HG03571 (cell line): ENCODE data around the gene CLOCK.
A peak's percentile ranks its signal among the peaks of the same experiment; 100 is the strongest.
"Not testable (repeated sequence)": the region's sequence is repeated elsewhere in the genome, so short reads cannot be mapped to it uniquely, and the experiment has no call there.

Experiments used
- ATAC-seq: cut with Tn5 transposase; IDR thresholded peaks from one replicate; pipeline ENCODE4 v1.9.1; 2021; ENCODE audit not compliant: unreplicated experiment

The CLOCK gene, protein sequence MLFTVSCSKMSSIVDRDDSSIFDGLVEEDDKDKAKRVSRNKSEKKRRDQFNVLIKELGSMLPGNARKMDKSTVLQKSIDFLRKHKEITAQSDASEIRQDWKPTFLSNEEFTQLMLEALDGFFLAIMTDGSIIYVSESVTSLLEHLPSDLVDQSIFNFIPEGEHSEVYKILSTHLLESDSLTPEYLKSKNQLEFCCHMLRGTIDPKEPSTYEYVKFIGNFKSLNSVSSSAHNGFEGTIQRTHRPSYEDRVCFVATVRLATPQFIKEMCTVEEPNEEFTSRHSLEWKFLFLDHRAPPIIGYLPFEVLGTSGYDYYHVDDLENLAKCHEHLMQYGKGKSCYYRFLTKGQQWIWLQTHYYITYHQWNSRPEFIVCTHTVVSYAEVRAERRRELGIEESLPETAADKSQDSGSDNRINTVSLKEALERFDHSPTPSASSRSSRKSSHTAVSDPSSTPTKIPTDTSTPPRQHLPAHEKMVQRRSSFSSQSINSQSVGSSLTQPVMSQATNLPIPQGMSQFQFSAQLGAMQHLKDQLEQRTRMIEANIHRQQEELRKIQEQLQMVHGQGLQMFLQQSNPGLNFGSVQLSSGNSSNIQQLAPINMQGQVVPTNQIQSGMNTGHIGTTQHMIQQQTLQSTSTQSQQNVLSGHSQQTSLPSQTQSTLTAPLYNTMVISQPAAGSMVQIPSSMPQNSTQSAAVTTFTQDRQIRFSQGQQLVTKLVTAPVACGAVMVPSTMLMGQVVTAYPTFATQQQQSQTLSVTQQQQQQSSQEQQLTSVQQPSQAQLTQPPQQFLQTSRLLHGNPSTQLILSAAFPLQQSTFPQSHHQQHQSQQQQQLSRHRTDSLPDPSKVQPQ

DNA sequence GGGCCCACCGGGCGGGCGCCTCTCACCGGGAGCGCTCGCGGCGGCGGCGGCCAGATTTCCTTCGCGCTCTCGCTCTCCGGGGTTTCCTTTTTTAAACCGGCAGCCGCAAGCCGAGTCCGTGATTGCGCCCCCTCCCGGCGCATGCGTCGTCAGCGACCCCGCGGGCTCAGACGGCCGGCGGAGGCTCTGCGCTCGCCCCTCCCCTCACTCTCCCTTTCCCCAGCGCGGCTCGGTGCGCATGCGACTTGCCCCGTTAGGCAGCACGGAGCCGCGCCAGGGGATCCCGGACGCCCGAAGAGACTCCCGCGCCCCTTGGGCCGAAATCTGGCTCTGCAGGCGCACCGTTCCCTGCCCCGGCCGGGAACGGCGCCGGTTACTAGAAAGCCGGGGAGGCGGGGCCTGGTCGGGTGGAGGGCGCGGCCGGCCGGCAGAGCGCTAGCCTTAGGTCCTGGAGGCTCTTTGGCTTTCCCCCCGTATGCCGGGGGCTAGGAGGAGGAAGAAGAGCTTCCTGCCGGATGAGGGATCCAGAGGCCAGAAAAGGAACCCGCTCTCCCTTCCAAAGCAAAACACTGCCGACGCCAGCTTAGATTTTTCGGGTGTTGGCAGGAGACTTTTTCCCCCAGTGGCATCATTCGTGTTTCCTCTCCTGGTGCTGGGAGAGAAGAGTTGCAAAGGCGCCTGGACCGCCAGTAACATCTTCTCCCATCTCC, at the start of gene CLOCK:
CLOCK (minus strand) TSS at position 154 of the 710 bp plus-strand sequence. CDS start 64,124 bp downstream, outside the sequence.
- peak; percentile 70 for ATAC-seq

DNA sequence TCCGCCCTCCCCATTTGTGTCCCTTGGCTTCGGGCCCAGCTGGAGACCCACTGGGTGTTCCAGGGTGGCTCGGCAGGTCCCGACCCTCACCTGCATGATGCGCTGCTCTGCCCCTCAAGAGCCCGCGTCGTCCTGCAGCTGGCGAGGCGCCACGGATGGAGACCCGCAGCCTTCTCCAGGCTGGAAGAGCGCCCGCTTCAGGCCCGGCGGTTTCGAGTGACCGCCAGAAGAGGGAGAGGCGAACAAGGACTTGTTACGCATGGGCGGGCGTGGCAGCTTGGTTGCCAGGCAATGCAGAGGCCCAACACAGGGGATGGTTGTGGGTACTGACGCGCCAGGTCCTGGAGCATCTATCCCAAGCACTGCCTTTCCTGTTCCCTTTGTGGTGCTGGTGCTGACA, 45.3 kb upstream of the CLOCK start, which contains the start of gene PDCL2:
PDCL2 (minus strand) TSS at position 232 of the 400 bp plus-strand sequence; CDS start at position 96, 136 bp downstream.
- no peak for ATAC-seq

DNA sequence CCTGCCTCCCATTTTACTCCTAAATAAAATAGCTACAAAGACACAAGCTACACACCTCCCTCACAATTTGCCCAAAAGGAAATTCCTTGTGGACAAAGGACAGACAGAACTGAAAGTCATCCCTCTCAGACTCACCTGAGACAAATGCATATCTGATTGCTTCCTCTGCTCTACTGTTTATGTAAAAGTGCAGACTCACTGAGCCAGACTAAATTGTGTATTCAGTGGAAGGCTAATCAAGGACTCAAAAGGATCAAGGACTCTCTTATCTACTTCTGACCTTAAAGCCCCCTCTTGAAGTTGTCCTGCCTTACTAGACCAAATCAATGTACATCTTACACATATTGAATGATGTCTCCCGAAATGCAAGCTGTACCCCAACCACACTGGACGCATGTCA, 41.5 kb upstream of the CLOCK start:
- ATAC-seq = no peak

DNA sequence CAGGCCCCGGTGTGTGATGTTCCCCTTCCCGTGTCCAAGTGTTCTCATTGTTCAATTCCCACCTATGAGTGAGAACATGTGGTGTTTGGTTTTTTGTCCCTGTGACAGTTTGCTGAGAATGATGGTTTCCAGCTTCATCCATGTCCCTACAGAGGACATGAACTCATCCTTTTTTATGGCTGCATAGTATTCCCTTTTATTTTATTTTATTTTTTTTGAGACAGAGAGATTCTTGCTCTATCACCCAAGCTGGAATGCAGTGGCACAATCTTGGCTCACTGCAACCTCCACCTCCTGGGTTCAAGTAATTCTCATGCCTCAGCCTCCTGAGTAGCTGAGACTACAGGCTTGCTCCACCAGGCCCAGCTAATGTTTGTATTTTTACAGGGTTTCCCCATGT, 36.1 kb upstream of the CLOCK start:
- ATAC-seq = not testable (repeated sequence)

DNA sequence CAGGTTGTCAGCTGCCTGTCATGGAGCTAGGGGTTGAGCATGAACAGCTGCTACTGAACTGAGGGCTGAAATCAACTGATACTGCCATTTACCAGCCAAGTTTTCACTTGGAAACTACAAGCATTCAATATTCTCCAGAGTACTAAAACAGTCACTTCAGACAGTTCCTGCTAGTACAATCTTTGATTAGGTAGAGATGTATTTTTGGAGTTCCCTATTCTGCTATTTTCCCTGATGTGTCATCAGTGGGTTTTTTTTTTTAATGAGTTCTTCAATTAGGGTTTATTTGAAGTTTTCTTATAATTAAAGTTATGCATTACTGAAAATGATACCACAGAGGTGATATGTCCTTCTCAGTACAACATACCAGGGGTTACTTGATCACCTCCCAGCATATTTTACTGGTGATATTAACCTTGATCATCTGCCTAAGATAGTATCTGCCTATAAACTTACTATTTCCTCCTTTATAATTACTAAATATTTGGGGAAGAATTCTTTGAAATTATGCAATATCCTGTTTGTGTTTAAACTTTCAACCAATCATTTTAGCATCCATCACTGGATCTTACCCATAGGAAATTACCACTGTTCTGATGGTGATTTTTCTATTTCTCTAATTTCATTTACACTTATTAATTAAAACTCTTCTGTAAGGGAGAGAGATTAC, 31.8 kb upstream of the CLOCK start:
- no peak for ATAC-seq

DNA sequence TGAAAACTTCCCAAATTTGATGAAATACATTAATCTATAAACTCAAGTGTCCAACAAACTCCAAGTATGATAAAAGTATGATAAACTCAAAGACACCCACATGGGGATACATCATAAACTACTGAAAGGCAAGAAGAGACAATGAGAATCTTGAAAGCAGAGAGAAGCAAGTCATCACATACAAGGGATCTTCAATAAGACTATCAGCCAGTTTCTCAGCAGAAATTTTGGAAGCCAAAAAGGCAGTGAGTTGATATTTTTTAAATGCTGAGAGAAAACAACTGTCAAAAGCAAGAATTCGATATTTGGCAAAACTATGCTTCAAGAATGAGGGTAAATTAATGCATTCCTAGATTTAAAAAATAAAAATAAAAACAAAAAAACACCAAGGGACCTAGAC, 28.8 kb upstream of the CLOCK start:
- no peak for ATAC-seq

DNA sequence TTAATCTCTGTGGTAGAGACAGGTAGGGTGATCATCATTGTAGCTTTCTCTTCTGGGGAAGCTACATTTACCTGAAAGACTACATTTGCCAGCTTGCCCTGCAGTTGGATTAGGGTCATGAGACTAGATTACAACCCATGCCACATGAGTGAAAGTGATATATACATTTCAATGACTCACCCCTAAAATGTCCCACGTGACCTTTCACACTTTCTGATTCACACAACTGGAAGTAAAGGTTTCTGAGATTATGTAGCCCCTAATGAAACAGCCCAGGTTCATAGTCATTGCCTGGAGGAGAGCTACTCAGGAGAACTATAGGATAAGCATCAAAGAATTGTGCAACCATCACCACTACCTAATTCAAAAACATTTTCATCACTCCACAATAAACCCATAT, 27.5 kb upstream of the CLOCK start:
- ATAC-seq = no peak

DNA sequence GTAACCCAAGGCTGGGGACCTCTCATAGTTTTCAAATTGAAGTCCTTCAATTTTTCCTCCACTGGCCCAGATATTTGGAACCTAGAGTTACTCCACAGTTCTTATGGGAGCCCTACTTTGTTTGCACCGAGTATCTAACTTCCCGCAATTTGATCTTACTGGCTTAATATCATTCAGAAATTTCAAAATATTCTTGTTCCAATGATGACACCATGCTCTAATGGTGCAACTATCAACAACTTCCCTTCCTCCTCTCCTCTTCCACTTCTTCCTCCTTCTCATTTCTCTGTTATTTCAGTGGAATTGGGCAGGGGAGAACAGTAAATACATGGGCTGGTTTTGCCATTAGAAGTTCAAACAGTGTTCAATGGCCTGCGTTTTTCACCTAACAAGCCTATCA, 25.1 kb upstream of the CLOCK start:
- no peak for ATAC-seq

DNA sequence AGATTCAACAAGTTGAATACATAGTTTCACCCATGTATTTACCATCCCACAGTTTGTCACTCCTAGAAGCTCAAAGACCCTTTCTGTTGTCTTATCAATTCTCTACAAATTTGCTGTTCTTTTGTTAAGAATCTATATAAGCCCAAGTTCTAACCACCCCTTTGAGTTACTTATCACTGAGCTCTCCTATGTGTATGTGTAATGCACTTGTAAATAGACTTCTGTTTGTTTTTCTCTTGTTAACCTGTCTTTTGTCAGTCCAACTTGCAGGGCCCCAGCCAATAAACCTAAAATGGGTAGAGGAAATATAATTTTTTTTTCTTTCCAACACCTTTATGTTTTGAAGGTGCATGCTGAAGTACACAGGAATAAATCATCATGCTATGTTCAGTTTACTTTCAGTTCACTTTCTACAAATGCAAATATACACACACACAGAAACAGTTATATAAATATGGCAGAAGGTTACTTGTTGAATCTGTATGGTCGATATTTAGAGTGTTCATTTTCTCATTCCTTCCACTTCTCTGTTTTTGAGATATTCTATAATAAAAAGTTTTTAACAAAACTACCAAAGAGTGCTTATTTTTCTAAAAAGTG, 22.3 kb upstream of the CLOCK start:
- ATAC-seq = no peak

DNA sequence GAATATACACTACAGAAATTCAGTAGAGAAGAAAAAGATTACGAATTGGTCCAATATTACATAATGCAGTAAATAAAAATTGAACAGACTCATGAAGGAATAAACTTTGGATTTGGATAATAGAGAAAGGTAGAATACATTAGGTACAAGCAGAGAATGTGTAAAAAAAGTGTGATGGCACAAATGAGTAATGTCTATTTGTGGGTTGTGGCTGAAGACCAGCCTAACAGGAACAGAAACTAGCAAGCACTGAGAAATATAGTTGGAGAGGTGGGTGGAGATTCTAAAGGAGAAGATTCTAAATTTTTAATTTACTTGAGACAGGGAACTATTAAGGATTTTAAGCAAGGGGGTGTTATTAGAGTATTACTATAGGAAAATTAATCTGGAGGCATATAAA, 15.2 kb upstream of the CLOCK start:
- peak; percentile 97 for ATAC-seq

DNA sequence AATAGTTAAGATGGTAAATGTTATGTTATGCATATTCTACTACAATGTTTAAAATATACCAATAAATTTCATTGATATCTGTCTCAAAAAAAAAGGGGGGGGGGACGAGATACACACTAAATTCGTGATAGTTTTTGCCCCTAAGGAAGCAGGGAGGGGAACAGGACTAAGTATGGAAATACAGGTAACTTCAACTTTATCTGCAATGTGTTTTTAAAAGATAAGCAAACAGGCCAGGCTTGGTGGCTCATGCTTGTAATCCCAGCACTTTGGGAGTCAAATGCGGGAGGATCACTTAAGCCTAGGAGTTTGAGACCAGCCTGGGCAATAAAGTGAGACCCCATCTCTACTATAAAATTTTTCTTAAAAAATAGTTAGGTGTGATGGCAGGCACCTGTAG, 13.4 kb upstream of the CLOCK start:
- no peak for ATAC-seq

DNA sequence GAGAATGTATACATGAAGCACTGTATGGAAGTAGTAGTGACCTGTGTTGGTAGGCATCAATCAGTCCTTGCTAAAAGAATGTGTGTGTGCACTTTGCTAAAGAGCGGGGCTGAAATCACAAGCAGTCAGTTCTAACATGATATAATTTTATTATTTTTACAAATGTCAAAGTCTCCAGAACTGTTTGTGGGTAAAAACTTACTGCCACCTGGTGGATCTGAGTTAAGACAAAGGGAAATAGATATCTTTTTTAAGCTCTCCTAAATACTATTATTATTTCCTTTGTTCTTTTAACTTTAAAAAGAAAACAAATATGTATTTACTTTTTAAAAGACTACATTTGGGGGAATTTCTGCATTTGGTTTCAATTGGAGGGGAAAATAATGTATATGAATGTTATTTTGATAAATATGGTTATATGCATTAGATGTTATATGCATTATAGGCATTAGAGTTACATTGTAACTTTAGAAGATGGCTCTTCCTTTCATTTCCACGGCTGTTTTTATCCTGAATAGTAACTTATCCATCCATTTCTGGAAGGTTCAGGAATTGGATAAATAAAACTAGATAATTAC, 7.8 kb upstream of the CLOCK start:
- ATAC-seq = no peak

DNA sequence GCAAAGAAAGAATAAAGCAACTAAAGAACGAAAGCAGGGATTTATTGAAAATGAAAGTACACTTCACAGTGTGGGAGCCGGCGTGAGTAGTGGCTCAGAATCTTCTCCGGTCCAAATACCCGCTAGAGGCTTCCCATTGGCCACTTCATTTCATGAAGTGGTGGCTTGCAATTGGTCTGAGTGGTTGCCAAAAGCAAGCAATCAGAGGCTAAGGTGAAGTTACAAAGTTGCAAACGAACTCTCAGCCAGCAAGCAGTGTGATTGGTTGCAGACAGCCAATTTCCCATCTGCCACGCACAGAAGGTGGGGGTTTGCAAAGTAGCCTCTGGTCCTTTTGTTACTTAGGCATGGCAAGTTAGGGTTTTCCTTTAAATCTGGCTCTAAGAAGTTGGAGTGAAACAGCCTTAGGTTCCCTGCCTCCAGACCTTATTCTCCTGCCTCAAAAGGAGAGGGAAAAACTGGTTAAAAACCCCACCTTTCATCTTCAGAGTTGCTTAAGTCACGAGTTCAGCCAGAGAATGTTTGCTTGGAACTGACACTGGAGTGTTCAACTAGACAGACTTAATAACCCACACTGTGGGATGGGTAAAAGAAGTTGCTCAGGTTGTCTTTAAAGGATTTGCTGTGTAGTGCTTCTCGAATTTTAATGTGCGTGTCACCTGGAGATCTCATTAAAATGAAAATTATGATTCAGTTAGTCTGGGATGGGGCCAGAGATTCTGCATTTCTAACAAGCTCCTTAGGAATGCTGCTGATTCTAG, 6.9 kb upstream of the CLOCK start:
- ATAC-seq = no peak

DNA sequence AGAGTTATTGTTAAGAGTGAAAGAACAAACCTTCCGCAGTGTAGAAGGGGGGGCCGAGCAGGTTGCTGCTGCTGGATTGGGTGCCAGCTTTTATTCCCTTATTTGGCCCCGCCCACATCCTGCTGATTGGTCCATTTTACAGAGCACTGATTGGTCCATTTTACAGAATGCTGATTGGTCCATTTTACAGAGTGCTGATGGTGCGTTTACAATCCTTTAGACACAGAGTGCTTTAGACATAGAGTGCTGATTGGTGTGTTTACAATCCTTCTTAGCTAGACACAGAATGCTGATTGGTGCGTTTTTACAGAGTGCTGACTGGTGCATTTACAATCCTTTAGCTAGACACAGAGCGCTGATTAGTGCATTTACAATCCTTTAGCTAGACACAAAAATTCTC, 5.3 kb upstream of the CLOCK start:
- ATAC-seq = not testable (repeated sequence)

DNA sequence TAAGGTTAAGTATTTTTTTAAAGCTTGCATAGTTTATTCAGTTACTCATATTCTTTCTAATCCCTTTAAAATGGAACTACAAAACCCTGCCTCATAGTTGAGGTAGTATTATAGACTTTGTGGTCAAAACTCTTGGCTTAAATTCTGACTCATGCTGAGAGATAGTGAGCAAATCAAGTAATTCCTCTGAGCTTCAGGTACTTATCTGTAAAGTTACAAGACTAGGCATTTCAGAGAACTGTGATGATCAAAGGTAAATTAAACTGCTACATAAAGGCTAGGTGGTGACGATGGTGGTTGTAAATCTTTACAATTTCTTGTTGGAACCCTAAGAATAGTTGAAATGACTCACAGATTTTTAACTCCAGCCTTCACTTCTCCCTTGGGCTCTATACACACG, 3.2 kb upstream of the CLOCK start:
- ATAC-seq = no peak

DNA sequence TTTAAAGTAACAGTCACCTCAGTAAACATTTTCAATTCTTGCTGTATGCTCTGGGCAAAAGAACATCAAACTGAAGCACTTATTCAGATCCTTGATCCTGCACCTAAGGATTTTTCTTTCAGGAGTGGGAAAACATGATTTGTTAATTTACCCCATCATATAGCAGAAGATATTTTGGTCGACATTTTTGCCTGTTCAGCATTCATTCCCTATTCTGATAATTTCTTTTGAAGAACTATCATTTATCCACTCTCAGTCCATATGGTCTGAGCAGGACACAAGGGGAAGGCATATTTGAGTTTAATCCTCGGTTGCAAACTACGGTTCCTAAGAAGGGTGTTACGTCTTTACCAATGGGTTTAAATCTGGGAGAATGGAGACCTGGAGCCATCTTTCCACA, 1.2 kb upstream of the CLOCK start:
- ATAC-seq = no peak

DNA sequence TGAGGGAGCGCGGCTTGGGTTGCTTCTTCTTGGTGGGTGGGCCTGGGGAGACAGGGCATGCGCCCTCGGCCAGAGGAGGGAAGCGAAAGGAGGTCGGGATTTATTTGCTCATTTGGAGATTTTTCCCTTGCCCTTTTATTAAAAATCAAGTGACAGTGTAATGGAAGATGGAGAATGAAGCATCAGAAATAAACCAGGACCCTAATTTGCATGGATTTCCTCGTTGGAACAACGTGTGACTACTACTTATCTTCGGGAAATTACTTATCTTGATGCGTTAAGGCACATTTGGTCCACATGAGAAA, 709 bp upstream of the CLOCK start:
- ATAC-seq = no peak

DNA sequence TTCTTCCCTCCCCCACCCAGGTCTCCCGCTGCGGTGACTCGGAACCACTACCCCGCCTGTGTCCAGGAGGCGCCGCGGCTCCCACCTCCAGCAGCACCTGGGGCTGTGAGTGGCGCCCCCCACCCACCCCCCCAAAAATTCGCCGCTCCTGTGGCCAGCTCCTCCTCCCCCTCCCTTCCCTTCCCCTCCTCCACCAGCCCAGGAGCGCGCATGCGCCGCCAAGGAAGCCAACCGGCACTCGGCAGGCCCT, 278 bp downstream of the CLOCK start:
- ATAC-seq = peak; percentile 45

DNA sequence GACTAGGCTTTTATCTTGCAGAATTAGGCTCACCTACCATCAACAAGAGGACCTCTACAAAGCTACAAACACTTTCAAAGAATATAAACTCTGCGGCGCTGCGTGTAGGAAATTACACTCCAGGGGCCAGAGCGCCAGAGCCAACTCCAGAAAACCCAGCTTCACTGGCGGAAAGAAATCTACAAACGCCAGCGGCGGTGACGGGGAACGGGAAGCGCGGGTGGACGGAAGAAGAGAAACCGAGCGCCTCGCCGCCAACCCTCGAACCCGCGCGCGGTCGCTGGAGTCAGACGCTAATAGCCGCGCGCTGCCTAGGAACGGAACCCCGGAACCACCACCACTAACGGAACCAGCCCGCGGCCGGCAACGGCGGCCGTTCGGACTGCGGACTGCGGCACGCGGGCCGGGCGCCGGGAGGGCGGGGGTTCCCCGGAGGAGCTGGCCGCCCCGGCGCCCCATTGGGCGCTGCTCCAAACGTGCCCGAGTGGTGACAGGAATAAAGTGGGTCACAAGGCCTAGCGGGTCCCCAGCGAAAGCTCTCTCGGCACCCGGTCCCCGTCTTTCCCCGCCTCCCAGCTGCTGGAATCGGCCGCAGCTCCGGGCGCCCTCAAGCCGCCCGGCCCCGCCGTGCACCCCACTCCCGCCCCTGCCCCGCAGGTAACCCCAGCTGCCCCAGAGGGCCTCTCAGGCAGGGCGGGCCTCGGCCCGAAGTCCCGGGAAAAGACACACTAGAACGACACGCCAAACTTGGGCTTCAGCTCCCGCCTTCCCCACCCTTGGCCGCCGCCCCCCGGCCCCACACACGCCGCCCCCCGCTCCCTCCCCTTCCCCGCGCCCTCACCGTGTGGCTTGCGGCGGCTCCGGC, 836 bp downstream of the CLOCK start:
- ATAC-seq = peak; percentile 36
